Mammary epithelial cell (primary cell): ENCODE data around the gene ERF.

Experiments used
- CTCF ChIP-seq, 2 donors: IDR thresholded peaks in 1 of 2; conservative IDR thresholded peaks in 1 of 2; 2 replicates each; pipeline ENCODE4 v1.5.1; 2011 to 2012; ENCODE audit warnings: inconsistent platforms in 2 of 2, low read length in 2 of 2, mild to moderate bottlenecking in 2 of 2, control low read depth in 1 of 2, low read depth in 1 of 2; ENCODE audit not compliant: insufficient read depth in 1 of 2; ENCODE audit errors: extremely low read depth in 1 of 2
- EZH2 ChIP-seq: IDR thresholded peaks from 2 replicates; pipeline ENCODE4 v1.6.1; 2012; ENCODE audit warnings: low read length, inconsistent platforms, borderline replicate concordance

- TF ChIP-seq CTCF (conservative IDR thresholded peaks at IDR 0.05 in 1 of 2, IDR thresholded peaks at IDR 0.05 in 1 of 2; ENCODE audit: extremely low read depth in 1 of 2, insufficient read depth in 1 of 2, low read depth in 1 of 2, low read length in 2 of 2) = no peak
- no peak for TF ChIP-seq EZH2
Observed at GRCh38 chr19:42214810-42215485, 40.0 kb downstream of the ERF start.
